ENCODE results near the gene PPFIBP2. TPM values are rescaled to one million over a fixed set of nuclear protein-coding genes. Genes with fewer than 3 reads are reported as not detected.

The PPFIBP2 gene
- total and polyA plus RNA-seq, 2 of the 13 experiments (the other 11 are each of a cell fraction or from before 2014, with no cell fraction given) = 15.0 to 52.5 TPM

DNA sequence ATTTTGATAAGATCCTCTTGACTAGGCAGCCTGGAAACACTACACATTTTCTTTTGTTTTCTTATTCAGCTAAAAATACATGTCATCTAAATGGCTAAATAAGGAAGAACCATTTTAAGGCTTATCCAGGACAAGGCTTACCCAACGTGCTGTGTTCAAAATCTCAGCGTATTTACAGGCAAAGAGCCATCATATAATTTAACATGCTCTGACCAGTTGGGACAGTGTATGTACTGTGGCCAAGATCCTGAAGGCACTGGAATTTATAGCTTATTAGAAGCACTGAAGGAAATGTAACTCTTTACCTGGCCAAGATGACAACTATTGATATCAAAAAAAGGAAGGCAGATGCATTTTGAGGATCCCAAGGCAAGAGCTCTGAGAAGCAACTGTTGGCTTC, 71.1 kb downstream of the PPFIBP2 start:
- in situ Hi-C loops (cut with HindIII; ENCODE audit: extremely low pct_ligation_motif_present, low pct_unique_long_range_greater_than_20kb) = no loop called here
- CTCF ChIA-PET (ENCODE audit: low intra/inter-chr PET ratio, low total read pairs) = no interaction called here

More for the DNA sequence above, 71.1 kb downstream of the PPFIBP2 start:
- DNase-seq (ENCODE audit: low spot score) (no peak), ATAC-seq (no peak), FAIRE-seq (no peak)
- H3K27ac ChIP-seq (ENCODE audit: extremely low read length, insufficient read depth, low read length) = no peak overlapping the region
- H4K20me1 ChIP-seq (ENCODE audit: insufficient read depth, low read length) = peaks cover 6% of the 10 kb centered on the region; the same call in 1 of the 2 replicates
- no peak overlapping the region for H3K4me2 ChIP-seq (ENCODE audit: low read depth, low read length)
- no peak overlapping the region for H3K9ac ChIP-seq (ENCODE audit: insufficient read depth, low read depth, low read length)
- no TSS peak for BruUV-seq (replicated peaks)
- no peaks in the 10 kb centered on the region for H3K9me3 ChIP-seq (ENCODE audit: low read length)
- H2AFZ ChIP-seq (ENCODE audit: low read length) = no peak overlapping the region
- H3K4me1 ChIP-seq (ENCODE audit: insufficient read depth, low read length) = peaks cover 40% of the 10 kb centered on the region
- H3K79me2 ChIP-seq (ENCODE audit: insufficient read depth, low read length) = peaks cover 12% of the 10 kb centered on the region
- no peak for TF ChIP-seq FLYWCH1 (CRISPR knock-in tag; IDR thresholded peaks at IDR 0.05)
- no peak for TF ChIP-seq ZKSCAN1 (IDR thresholded peaks at IDR 0.05; ENCODE audit: low read length)
- TF ChIP-seq, protein P1, sequence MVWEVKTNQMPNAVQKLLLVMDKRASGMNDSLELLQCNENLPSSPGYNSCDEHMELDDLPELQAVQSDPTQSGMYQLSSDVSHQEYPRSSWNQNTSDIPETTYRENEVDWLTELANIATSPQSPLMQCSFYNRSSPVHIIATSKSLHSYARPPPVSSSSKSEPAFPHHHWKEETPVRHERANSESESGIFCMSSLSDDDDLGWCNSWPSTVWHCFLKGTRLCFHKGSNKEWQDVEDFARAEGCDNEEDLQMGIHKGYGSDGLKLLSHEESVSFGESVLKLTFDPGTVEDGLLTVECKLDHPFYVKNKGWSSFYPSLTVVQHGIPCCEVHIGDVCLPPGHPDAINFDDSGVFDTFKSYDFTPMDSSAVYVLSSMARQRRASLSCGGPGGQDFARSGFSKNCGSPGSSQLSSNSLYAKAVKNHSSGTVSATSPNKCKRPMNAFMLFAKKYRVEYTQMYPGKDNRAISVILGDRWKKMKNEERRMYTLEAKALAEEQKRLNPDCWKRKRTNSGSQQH (CRISPR knock-in tag; IDR thresholded peaks at IDR 0.05; ENCODE audit: low read depth) = no peak
- TF ChIP-seq, protein P2, sequence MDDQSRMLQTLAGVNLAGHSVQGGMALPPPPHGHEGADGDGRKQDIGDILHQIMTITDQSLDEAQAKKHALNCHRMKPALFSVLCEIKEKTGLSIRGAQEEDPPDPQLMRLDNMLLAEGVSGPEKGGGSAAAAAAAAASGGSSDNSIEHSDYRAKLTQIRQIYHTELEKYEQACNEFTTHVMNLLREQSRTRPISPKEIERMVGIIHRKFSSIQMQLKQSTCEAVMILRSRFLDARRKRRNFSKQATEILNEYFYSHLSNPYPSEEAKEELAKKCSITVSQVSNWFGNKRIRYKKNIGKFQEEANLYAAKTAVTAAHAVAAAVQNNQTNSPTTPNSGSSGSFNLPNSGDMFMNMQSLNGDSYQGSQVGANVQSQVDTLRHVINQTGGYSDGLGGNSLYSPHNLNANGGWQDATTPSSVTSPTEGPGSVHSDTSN (CRISPR knock-in tag; IDR thresholded peaks at IDR 0.05; ENCODE audit: borderline replicate concordance) = no peak
- no peak for TF ChIP-seq GABPB1 (CRISPR knock-in tag; IDR thresholded peaks at IDR 0.05)
- TF ChIP-seq, protein P3, sequence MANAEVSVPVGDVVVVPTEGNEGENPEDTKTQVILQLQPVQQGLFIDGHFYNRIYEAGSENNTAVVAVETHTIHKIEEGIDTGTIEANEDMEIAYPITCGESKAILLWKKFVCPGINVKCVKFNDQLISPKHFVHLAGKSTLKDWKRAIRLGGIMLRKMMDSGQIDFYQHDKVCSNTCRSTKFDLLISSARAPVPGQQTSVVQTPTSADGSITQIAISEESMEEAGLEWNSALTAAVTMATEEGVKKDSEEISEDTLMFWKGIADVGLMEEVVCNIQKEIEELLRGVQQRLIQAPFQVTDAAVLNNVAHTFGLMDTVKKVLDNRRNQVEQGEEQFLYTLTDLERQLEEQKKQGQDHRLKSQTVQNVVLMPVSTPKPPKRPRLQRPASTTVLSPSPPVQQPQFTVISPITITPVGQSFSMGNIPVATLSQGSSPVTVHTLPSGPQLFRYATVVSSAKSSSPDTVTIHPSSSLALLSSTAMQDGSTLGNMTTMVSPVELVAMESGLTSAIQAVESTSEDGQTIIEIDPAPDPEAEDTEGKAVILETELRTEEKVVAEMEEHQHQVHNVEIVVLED (CRISPR knock-in tag; IDR thresholded peaks at IDR 0.05; ENCODE audit: borderline replicate concordance) = no peak
- no peak for TF ChIP-seq SETDB1 (CRISPR knock-in tag; IDR thresholded peaks at IDR 0.05; ENCODE audit: borderline replicate concordance)
- no peaks in the 10 kb centered on the region for H3K27me3 ChIP-seq (ENCODE audit: control insufficient read depth in 1 of 2, insufficient read depth in 2 of 2, low read length in 2 of 2)
- no peak overlapping the region for H3K4me3 ChIP-seq (replicated peaks in 1 of 3; ENCODE audit: insufficient read depth in 1 of 3, low read depth in 2 of 3, low read length in 3 of 3)
- intact Hi-C loops (cut with micrococcal nuclease; ENCODE audit: unreplicated experiment) = no loop called here
- WGBS (ENCODE audit: low lambda C conversion rate) = 98% methylated on average over 2 of the region's 2 CpGs
- peaks cover 4 to 34% of the 10 kb centered on the region in 2 experiments for H3K36me3 ChIP-seq (replicated peaks in 1 of 2; ENCODE audit: control insufficient read depth in 1 of 2, insufficient read depth in 2 of 2, low read length in 2 of 2)
- POLR2A ChIA-PET = interaction anchor here (4.0 kb wide), 1 partner anchor 10 kb away, joined by 20 read pairs; no protein-coding TSS in a partner anchor
